Measurements from ENCODE around the gene SRGAP3. TPM values are rescaled to one million over a fixed set of nuclear protein-coding genes. Genes with fewer than 3 reads are reported as not detected.
A peak's percentile ranks its signal among the peaks of the same experiment; 100 is the strongest.

SRGAP3 gene
- total RNA-seq, 1 donor from 2014 or later: 0.99 TPM

- H3K4me3 Mint-ChIP-seq (ENCODE audit: unreplicated experiment): no peak overlapping the region
- H3K27ac Mint-ChIP-seq (ENCODE audit: unreplicated experiment): peak overlapping the region; percentile 24
- no peak for TF ChIP-seq CTCF (IDR thresholded peaks at IDR 0.05)
- no peaks in the 10 kb centered on the region for H3K36me3 Mint-ChIP-seq (ENCODE audit: low read depth)
- peaks cover 5% of the 10 kb centered on the region for H3K27me3 Mint-ChIP-seq (ENCODE audit: low read depth)
- no peaks in the 10 kb centered on the region for H3K9me3 Mint-ChIP-seq (ENCODE audit: low read depth)
- no peak for DNase-seq (ENCODE audit: low spot score)
- H3K4me1 Mint-ChIP-seq (ENCODE audit: low read depth): peaks cover 14% of the 10 kb centered on the region
These were observed 212.9 kb downstream of the SRGAP3 start for GRCh38 chr3:9036404-9037131.

- peaks cover 14% of the 10 kb centered on the region for H3K4me1 Mint-ChIP-seq (ENCODE audit: low read depth)
- no peak overlapping the region for H3K27ac Mint-ChIP-seq (ENCODE audit: unreplicated experiment)
- peaks cover 11% of the 10 kb centered on the region for H3K27me3 Mint-ChIP-seq (ENCODE audit: low read depth)
- H3K36me3 Mint-ChIP-seq (ENCODE audit: low read depth): no peaks in the 10 kb centered on the region
- no peak for TF ChIP-seq CTCF (IDR thresholded peaks at IDR 0.05)
- DNase-seq (ENCODE audit: low spot score): no peak
- H3K4me3 Mint-ChIP-seq (ENCODE audit: unreplicated experiment): no peak overlapping the region
- H3K9me3 Mint-ChIP-seq (ENCODE audit: low read depth): no peaks in the 10 kb centered on the region
These were observed 213.5 kb downstream of the SRGAP3 start for GRCh38 chr3:9035961-9036360.

- Mint-ChIP-seq H3K27ac (ENCODE audit: unreplicated experiment) (no peak overlapping the region), H3K4me3 (ENCODE audit: unreplicated experiment) (no peak overlapping the region), H3K9me3 (ENCODE audit: low read depth) (no peaks in the 10 kb centered on the region), H3K4me1 (ENCODE audit: low read depth) (peaks cover 14% of the 10 kb centered on the region), H3K27me3 (ENCODE audit: low read depth) (peaks cover 13% of the 10 kb centered on the region), H3K36me3 (ENCODE audit: low read depth) (no peaks in the 10 kb centered on the region)
- TF ChIP-seq CTCF (IDR thresholded peaks at IDR 0.05): no peak
- DNase-seq (ENCODE audit: low spot score): no peak
These were observed 214.0 kb downstream of the SRGAP3 start for GRCh38 chr3:9035473-9035872.

- Mint-ChIP-seq H3K27ac (ENCODE audit: unreplicated experiment) (no peak overlapping the region), H3K4me3 (ENCODE audit: unreplicated experiment) (no peak overlapping the region), H3K27me3 (ENCODE audit: low read depth) (peaks cover 13% of the 10 kb centered on the region), H3K4me1 (ENCODE audit: low read depth) (peaks cover 14% of the 10 kb centered on the region), H3K36me3 (ENCODE audit: low read depth) (no peaks in the 10 kb centered on the region), H3K9me3 (ENCODE audit: low read depth) (no peaks in the 10 kb centered on the region)
- TF ChIP-seq CTCF (IDR thresholded peaks at IDR 0.05): no peak
- no peak for DNase-seq (ENCODE audit: low spot score)
These were observed 215.6 kb downstream of the SRGAP3 start for GRCh38 chr3:9033867-9034266.

- Mint-ChIP-seq H3K36me3 (ENCODE audit: low read depth) (no peaks in the 10 kb centered on the region), H3K27me3 (ENCODE audit: low read depth) (peaks cover 13% of the 10 kb centered on the region), H3K4me1 (ENCODE audit: low read depth) (peaks cover 26% of the 10 kb centered on the region), H3K27ac (ENCODE audit: unreplicated experiment) (no peak overlapping the region), H3K4me3 (ENCODE audit: unreplicated experiment) (no peak overlapping the region), H3K9me3 (ENCODE audit: low read depth) (no peaks in the 10 kb centered on the region)
- no peak for DNase-seq (ENCODE audit: low spot score)
- no peak for TF ChIP-seq CTCF (IDR thresholded peaks at IDR 0.05)
These were observed 217.1 kb downstream of the SRGAP3 start for GRCh38 chr3:9032231-9032777.
